Left kidney (tissue), 1 donor: Measurements from ENCODE around the gene FAM98A. TPM values are rescaled to one million over a fixed set of nuclear protein-coding genes. Genes with fewer than 3 reads are reported as not detected.

ENCODE experiments used
- polyA plus RNA-seq: library from polyadenylated mRNA; unstranded; fragments of 120-200 nt; gene quantifications from one replicate; pipeline ENCODE4 v1.2.1, GENCODE V29; 2013; ENCODE audit not compliant: insufficient read length

Gene FAM98A
- polyA plus RNA-seq, 1 donor, result 58.5 TPM

Other genes starting within 250 kb of the FAM98A start
- 19.6 TPM for gene RASGRP3, start 122.7 kb downstream of the FAM98A start, polyA plus RNA-seq